OCI-LY3 (cell line): ENCODE measurements around the gene AIPL1.

ENCODE experiments used
- H2AFZ ChIP-seq: fragments of 200-600, 300-600 bp; shearing (Covaris generic); 2 replicates; pipeline ENCODE4 v1.6.0; 2014; ENCODE audit warnings: antibody characterized with exemption, low read depth, low read length
- H3K27ac ChIP-seq: fragments of 200-600, 300-600 bp; sonication (generic); 2 replicates; pipeline ENCODE4 v1.5.1; 2014; ENCODE audit warnings: mild to moderate bottlenecking, low read length, moderate library complexity, mixed read lengths
- H3K27me3 ChIP-seq: fragments of 200-600, 300-600 bp; sonication (generic); 2 replicates; pipeline ENCODE4 v1.6.1; 2014; ENCODE audit warnings: low read depth, low read length, mixed read lengths
- H3K36me3 ChIP-seq: fragments of 200-600, 300-600 bp; sonication (generic); replicated peaks from 2 replicates; pipeline ENCODE3; 2014; ENCODE audit warnings: low read depth, low read length, mixed read lengths
- H3K4me1 ChIP-seq: fragments of 300-600, 200-600 bp; sonication (generic); 2 replicates; pipeline ENCODE4 v1.6.1; 2014; ENCODE audit warnings: low read length, mixed read lengths
- H3K4me2 ChIP-seq: fragments of 200-600, 300-600 bp; sonication (generic); 2 replicates; pipeline ENCODE4 v1.6.1; 2014; ENCODE audit warnings: low read length, mixed read lengths
- H3K4me3 ChIP-seq: fragments of 300-600, 200-600 bp; sonication (generic); 2 replicates; pipeline ENCODE4 v1.5.1; 2014; ENCODE audit warnings: antibody characterized with exemption, mild to moderate bottlenecking, low read length, moderate library complexity
- H3K79me2 ChIP-seq: fragments of 300-600, 200-600 bp; shearing (Covaris generic); 2 replicates; pipeline ENCODE4 v1.6.1; 2014; ENCODE audit warnings: mild to moderate bottlenecking, low read length, mixed read lengths
- H3K9ac ChIP-seq: fragments of 300-600, 200-600 bp; shearing (Covaris generic); 2 replicates; pipeline ENCODE4 v1.6.0; 2014; ENCODE audit warnings: mild to moderate bottlenecking, low read length, moderate library complexity
- H3K9me3 ChIP-seq: fragments of 200-600, 300-600 bp; shearing (Covaris generic); 2 replicates; pipeline ENCODE4 v1.6.1; 2014; ENCODE audit warnings: low read length, mixed read lengths; ENCODE audit not compliant: insufficient read depth
- H4K20me1 ChIP-seq: fragments of 200-600, 300-600 bp; sonication (generic); 2 replicates; pipeline ENCODE4 v1.6.1; 2016; ENCODE audit warnings: low read length, mixed read lengths; ENCODE audit not compliant: insufficient read depth
- EZH2phosphoT487 ChIP-seq: fragments of 200-600 bp; shearing (Covaris generic); IDR thresholded peaks from 2 replicates; pipeline ENCODE4 v1.6.1; 2018; ENCODE audit warnings: antibody characterized with exemption, mixed run types, low read depth
- TF ChIP-seq, protein P1 (sequence below): fragments of 200-600, 300-600 bp; sonication (generic); IDR thresholded peaks from 2 replicates; pipeline ENCODE4 v1.5.1; 2014; ENCODE audit warnings: antibody characterized with exemption, low read length, low read depth

Gene AIPL1

DNA sequence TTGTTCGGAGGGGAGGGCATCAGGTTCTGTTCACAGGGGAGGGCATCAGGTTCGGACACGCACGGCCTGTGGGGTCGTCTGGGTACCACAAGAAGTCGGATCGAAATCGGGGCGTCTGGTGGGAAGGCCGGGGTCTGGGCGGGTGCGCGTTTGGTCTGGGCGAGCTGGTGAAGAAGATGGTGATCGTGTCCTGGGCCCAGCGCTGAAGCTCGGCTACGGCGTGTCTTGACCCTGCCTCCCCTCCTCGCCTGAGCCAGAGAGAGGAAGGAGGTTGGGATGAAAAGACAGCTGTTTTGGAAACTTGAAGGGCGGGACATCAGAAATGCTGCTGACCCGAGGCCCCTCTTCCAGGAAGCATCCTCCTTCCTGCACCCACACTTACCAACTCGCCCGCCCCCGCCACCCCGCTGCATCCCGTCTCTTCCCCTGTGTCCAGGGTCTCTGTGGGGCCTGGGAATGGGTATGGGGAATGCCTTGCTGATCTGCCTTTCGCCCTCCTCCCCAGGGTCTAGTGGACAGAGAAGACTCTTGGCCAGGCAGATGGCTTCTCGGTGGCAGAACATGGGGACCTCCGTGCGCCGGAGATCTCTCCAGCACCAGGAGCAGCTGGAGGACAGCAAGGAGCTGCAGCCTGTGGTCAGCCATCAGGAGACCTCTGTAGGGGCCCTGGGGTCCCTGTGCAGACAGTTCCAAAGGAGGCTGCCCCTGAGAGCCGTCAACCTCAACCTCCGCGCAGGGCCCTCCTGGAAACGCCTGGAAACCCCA, 9.8 kb upstream of the AIPL1 start:
- peaks cover 5% of the 10 kb centered on the region; the same call in 1 of the 2 replicates for H3K27me3 ChIP-seq
- no peaks in the 10 kb centered on the region for H3K9me3 ChIP-seq
- no peak overlapping the region for H3K27ac ChIP-seq
- no peak overlapping the region for H3K4me2 ChIP-seq
- TF ChIP-seq, protein P1, sequence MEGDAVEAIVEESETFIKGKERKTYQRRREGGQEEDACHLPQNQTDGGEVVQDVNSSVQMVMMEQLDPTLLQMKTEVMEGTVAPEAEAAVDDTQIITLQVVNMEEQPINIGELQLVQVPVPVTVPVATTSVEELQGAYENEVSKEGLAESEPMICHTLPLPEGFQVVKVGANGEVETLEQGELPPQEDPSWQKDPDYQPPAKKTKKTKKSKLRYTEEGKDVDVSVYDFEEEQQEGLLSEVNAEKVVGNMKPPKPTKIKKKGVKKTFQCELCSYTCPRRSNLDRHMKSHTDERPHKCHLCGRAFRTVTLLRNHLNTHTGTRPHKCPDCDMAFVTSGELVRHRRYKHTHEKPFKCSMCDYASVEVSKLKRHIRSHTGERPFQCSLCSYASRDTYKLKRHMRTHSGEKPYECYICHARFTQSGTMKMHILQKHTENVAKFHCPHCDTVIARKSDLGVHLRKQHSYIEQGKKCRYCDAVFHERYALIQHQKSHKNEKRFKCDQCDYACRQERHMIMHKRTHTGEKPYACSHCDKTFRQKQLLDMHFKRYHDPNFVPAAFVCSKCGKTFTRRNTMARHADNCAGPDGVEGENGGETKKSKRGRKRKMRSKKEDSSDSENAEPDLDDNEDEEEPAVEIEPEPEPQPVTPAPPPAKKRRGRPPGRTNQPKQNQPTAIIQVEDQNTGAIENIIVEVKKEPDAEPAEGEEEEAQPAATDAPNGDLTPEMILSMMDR, result no peak
- TF ChIP-seq EZH2phosphoT487, result no peak
- no peak overlapping the region for H3K4me3 ChIP-seq
- H3K9ac ChIP-seq, result no peak overlapping the region
- no peak overlapping the region for H2AFZ ChIP-seq
- no peaks in the 10 kb centered on the region for H3K79me2 ChIP-seq
- H3K4me1 ChIP-seq, result no peaks in the 10 kb centered on the region
- no peaks in the 10 kb centered on the region for H3K36me3 ChIP-seq
- no peaks in the 10 kb centered on the region for H4K20me1 ChIP-seq

DNA sequence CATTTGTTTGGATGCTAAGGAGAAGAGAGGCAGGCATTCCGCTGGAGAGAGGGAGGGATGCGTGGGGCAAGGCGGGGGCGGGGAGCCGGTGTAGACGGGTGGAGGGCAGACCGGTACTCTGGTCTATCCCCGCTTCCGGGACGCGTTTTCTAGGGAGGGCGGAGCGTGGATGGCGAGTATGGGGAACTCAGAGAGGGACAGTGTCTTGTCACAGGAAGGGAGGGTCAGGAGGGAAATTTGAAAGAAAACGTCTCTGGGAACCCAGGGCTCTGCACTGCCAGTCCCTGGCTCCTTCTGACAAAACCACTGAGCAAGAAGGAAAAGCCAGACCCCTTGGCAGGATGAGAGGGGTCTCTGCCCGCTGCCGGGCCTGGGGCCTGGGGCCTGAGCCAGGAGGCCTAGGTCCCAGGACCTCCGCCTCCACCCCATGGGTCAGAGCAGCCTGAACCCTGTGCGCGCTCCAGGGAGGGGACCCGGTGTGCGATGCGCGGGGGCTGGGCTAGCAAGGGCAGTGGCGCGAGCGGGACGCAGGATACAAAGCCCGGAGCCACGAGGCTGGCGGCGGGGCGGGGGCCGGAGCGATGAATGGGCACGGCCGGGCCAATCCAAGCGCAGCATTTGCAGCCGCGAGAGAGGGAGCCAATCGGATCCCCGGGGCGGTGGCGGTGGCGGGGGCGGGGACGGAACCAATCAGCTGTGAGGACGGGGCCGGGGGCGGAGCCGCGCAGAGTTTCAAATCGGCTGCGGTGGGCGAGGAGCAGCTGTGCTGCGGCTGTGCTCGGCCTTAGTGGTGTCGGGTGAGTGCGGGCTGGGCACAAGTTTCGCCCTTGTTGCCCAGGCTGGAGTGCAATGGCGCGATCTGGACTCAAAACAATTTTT, 9.0 kb upstream of the AIPL1 start, which contains the start of gene PIMREG:
PIMREG (plus strand) TSS at position 764 of the 879 bp plus-strand sequence. CDS start 656 bp downstream, outside the sequence.
- Histone ChIP-seq H3K4me1 (no peaks in the 10 kb centered on the region), H3K79me2 (no peaks in the 10 kb centered on the region), H2AFZ (no peak within 1 kb of the TSS), H3K9me3 (no peaks in the 10 kb centered on the region), H3K4me2 (no peak within 1 kb of the TSS), H3K9ac (no peak within 1 kb of the TSS), H3K36me3 (no peaks in the 10 kb centered on the region), H3K4me3 (no peak within 1 kb of the TSS), H3K27ac (no peak within 1 kb of the TSS), H3K27me3 (peaks cover 5% of the 10 kb centered on the region; the same call in 1 of the 2 replicates), H4K20me1 (no peaks in the 10 kb centered on the region)
- TF ChIP-seq, protein P1, result no peak
- no peak for TF ChIP-seq EZH2phosphoT487

- Histone ChIP-seq H3K79me2 (no peaks in the 10 kb centered on the region), H4K20me1 (no peaks in the 10 kb centered on the region), H3K4me3 (no peak overlapping the region), H3K36me3 (no peaks in the 10 kb centered on the region), H3K27ac (no peak overlapping the region), H3K4me2 (no peak overlapping the region), H2AFZ (no peak overlapping the region), H3K9ac (no peak overlapping the region), H3K4me1 (no peaks in the 10 kb centered on the region), H3K27me3 (peaks cover 5% of the 10 kb centered on the region; the same call in 1 of the 2 replicates), H3K9me3 (no peaks in the 10 kb centered on the region)
- TF ChIP-seq, protein P1, result no peak
- no peak for TF ChIP-seq EZH2phosphoT487
These were observed 7.9 kb upstream of the AIPL1 start for GRCh38 chr17:6442775-6443174.

DNA sequence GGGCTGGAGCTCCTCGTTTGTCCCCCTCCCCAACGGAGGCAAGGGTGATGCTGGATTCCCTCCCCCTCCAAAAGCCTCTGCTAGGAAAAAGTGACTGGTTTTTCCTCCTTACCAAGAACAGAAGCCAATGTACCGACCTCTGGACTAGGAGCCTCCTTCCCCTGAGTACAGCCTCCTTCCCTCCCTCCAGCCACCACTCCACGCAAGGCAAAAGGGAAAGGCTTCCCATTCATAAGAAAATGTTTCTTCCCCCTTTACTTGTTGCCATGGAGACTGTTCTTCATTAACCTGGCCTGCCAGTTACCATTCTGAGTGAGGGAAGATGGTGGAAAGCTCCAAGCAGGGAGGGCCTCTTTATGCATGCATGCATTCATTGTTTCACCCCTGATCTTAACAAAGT, 5.0 kb upstream of the AIPL1 start:
- H3K36me3 ChIP-seq, result no peaks in the 10 kb centered on the region
- TF ChIP-seq, protein P1, result no peak
- TF ChIP-seq EZH2phosphoT487, result no peak
- peaks cover 14% of the 10 kb centered on the region for H3K27me3 ChIP-seq
- no peak overlapping the region for H3K4me2 ChIP-seq
- H3K9me3 ChIP-seq, result no peaks in the 10 kb centered on the region
- no peak overlapping the region for H3K4me3 ChIP-seq
- no peaks in the 10 kb centered on the region for H3K4me1 ChIP-seq
- H3K9ac ChIP-seq, result no peak overlapping the region
- H3K27ac ChIP-seq, result no peak overlapping the region
- no peak overlapping the region for H2AFZ ChIP-seq
- H4K20me1 ChIP-seq, result no peaks in the 10 kb centered on the region
- no peaks in the 10 kb centered on the region for H3K79me2 ChIP-seq
